Muscle of leg (tissue), 11 donors: ENCODE measurements around the gene MEIKIN. TPM values are rescaled to one million over a fixed set of nuclear protein-coding genes. Genes with fewer than 3 reads are reported as not detected.

Experiments used
- DNase-seq: peaks from one replicate; pipeline ENCODE4 v3.0.0; 2013
- H3K27ac ChIP-seq: one replicate; pipeline ENCODE4 v1.5.1; 2013; ENCODE audit warnings: mild to moderate bottlenecking, low read length, control low read depth
- H3K27me3 ChIP-seq: one replicate; pipeline ENCODE4 v1.6.1; 2013; ENCODE audit warnings: low read length; ENCODE audit not compliant: control insufficient read depth, insufficient read depth
- H3K36me3 ChIP-seq: one replicate; pipeline ENCODE4 v1.6.1; 2013; ENCODE audit warnings: low read length; ENCODE audit not compliant: control insufficient read depth, insufficient read depth
- H3K4me1 ChIP-seq: one replicate; pipeline ENCODE4 v1.6.1; 2013; ENCODE audit warnings: low read length; ENCODE audit not compliant: control insufficient read depth, insufficient read depth
- H3K4me3 ChIP-seq: one replicate; pipeline ENCODE4 v1.5.1; 2013; ENCODE audit warnings: low read length, control low read depth
- H3K9me3 ChIP-seq: replicated peaks from 2 replicates; pipeline ENCODE4 v1.6.1; 2013; ENCODE audit warnings: low read depth, low read length; ENCODE audit not compliant: control insufficient read depth
- WGBS: methylation state at CpG from one replicate; pipeline ENCODE4 v1.1.5; 2013; ENCODE audit warnings: missing lambda C conversion rate; ENCODE audit not compliant: insufficient coverage; 5-methylcytosine and 5-hydroxymethylcytosine counted together
- polyA plus RNA-seq, 8 donors: library from polyadenylated mRNA; unstranded; fragments of 120-200 nt; gene quantifications; one replicate each; pipeline versions ENCODE4 v1.2.1 to v1.2.3, GENCODE V29; 2013; ENCODE audit warnings: inconsistent platforms in 1 of 8, low replicate concordance in 1 of 8; ENCODE audit not compliant: insufficient read length in 8 of 8, insufficient read depth in 1 of 8
- total RNA-seq: library from RNA; stranded (reverse); fragments of 120-200 nt; gene quantifications from one replicate; pipeline ENCODE4 v1.2.4, GENCODE V29; 2013

MEIKIN gene
- total and polyA plus RNA-seq, 9 donors, result not detected

DNA sequence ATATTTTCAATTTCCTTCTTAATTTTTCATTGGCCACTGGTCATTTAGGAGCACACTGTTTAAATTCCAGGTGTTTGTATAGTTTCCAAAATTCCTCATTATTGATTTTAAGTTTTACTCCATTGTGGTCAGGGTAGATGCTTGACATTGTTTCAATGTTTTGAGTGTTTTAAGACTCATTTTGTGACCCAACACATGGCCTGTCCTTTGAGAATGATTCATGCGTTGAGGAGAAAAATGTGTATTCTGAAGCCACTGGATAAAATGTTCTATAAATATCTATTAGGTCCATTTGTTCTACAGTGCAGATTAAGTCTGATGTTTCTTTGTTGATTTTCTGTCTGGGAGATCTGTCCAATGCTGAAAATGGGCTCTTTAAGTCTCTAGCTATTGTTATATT is 124.2 kb downstream of the MEIKIN start:
- Histone ChIP-seq H3K27ac (no peak overlapping the region), H3K9me3 (no peaks in the 10 kb centered on the region), H3K4me1 (no peaks in the 10 kb centered on the region), H3K4me3 (no peak overlapping the region), H3K36me3 (no peaks in the 10 kb centered on the region), H3K27me3 (no peaks in the 10 kb centered on the region)
- DNase-seq, result no peak
- WGBS, result no CpG with 5 or more reads among the region's 1 CpG

DNA sequence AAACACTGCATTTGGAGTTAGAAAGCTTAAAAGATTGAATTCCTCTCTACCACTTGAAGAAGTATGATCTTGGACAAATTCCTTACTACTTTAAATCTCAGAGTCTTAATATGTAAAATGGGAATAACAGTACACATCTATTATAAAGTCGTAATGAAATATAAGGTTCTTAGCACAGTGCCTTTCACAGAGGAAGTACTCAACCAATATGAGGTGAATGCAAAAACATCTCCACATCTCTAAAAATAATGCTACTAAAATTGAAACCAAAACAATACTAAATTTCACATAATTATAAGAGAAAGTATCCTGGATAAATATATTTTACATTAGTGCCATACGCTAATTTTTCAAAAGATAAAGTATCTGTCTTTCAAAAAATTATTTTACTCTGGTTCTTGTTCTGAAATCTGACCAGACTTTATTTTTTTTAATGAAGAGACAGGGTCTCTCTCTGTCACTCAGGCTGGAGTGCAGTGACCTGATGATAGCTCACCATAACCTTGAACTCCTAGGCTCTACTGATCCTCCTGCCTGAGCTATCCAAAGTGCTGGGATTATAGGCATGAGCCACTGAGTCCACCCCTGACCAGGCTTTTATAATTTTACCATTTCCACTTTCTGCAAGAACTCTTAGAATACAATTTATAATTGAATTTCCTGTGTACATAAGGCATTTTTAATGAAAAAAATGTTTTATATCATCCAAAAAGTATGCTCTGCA is 127.3 kb downstream of the MEIKIN start:
- Histone ChIP-seq H3K27ac (no peak overlapping the region), H3K36me3 (no peaks in the 10 kb centered on the region), H3K4me1 (no peaks in the 10 kb centered on the region), H3K9me3 (no peaks in the 10 kb centered on the region), H3K4me3 (no peak overlapping the region), H3K27me3 (no peaks in the 10 kb centered on the region)
- WGBS, result no CpG with 5 or more reads among the region's 2 CpGs
- DNase-seq, result no peak

DNA sequence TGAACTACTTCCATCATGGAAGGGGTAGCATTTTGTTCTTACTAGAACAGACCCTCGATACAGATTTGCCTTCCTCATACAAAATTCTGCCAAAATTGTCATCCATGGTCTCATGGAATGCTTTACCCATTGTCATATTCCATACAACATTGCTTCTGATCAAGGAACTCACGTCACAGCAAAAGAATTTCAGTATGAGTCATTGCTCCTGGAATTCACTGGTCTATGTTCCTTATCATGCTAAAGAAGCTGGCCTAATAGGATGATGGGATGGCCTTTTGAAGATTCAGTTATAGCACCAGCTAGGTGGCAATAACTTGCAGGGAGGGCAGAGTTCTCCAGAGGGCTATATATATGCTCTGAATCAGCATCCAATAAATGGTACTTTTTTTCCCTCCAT is 130.5 kb downstream of the MEIKIN start:
- H3K4me3 ChIP-seq, result no peak overlapping the region
- H3K27me3 ChIP-seq, result no peaks in the 10 kb centered on the region
- H3K4me1 ChIP-seq, result no peaks in the 10 kb centered on the region
- no peaks in the 10 kb centered on the region for H3K36me3 ChIP-seq
- no CpG with 5 or more reads among the region's 2 CpGs for WGBS
- H3K9me3 ChIP-seq, result no peaks in the 10 kb centered on the region
- DNase-seq, result no peak
- no peak overlapping the region for H3K27ac ChIP-seq

DNA sequence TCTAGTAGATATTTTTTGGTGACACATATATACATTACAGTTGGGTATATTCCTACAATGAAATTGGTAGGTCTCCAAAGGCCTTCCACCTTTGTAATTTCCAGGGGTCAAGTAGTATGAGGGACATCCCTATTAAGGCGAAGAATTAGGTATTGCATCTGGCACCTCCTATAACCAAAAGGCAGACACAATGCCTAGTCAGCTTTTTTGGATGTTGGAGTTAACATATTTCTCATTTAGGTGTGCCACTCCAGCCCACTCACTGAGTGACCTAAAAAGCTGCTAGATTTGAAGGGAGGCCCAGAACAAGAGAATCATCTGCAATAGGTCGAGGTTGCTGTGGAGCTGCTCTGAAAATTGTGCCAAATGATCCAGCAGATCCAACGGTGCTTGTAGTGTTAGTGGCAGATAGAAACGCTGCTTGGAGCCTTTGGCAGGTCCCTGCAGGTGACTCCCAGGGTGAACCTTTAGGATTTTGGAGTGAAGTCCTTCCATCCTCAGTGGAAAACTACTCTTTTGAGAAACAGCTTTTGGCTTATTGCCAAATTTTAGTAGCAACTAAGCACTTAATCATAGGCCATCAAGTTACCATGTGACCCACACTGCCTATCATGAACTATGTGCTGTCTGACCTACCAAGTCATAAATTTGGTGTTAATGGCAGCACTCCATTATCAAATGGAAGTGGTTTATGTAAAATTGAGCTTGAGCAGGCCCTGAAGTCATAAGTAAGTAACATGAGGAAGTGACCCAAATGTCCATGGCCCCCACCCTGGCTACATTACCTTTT is 132.9 kb downstream of the MEIKIN start:
- no peaks in the 10 kb centered on the region for H3K4me1 ChIP-seq
- no peak overlapping the region for H3K27ac ChIP-seq
- no peaks in the 10 kb centered on the region for H3K9me3 ChIP-seq
- 74% methylated on average over 3 of the region's 4 CpGs for WGBS
- no peaks in the 10 kb centered on the region for H3K27me3 ChIP-seq
- H3K4me3 ChIP-seq, result no peak overlapping the region
- no peaks in the 10 kb centered on the region for H3K36me3 ChIP-seq
- no peak for DNase-seq

DNA sequence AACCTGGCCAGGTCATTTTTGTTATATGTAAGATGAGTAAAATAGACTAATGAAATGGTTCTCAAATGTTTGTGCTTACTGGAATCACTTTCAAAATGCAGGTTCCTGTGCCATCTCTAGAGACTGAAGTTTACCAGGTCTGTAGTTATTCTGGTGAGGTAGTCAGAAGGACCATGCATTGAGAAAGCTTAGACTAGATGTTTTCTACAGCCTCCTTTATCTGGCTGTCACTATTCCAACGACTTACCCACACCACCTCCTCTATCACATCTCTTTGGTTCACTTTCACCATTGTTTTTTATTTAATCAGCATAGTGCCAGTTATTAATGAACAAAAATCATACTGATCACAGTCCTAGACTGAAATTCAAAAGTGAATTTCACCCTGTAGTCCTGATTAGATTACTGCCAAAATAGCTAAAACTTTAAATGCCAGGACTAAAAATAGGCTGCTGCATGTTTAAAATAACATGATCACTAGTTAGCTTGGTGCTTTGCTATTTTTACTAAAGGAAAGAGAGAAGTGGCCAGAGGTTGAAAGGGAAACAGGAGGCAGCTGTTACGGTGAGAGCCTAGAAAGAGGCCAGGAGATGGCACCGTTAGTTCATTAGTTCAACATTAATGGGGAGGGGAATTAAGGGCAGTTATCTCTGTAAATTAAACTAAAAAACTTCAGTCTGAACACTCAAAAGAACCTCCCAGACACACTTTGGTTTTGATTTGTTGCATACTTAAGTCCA is 134.8 kb downstream of the MEIKIN start:
- WGBS, result no CpG with 5 or more reads among the region's 3 CpGs
- H3K4me3 ChIP-seq, result no peak overlapping the region
- H3K36me3 ChIP-seq, result no peaks in the 10 kb centered on the region
- H3K9me3 ChIP-seq, result no peaks in the 10 kb centered on the region
- H3K4me1 ChIP-seq, result no peaks in the 10 kb centered on the region
- H3K27ac ChIP-seq, result no peak overlapping the region
- peak; percentile 9 for DNase-seq
- H3K27me3 ChIP-seq, result no peaks in the 10 kb centered on the region

DNA sequence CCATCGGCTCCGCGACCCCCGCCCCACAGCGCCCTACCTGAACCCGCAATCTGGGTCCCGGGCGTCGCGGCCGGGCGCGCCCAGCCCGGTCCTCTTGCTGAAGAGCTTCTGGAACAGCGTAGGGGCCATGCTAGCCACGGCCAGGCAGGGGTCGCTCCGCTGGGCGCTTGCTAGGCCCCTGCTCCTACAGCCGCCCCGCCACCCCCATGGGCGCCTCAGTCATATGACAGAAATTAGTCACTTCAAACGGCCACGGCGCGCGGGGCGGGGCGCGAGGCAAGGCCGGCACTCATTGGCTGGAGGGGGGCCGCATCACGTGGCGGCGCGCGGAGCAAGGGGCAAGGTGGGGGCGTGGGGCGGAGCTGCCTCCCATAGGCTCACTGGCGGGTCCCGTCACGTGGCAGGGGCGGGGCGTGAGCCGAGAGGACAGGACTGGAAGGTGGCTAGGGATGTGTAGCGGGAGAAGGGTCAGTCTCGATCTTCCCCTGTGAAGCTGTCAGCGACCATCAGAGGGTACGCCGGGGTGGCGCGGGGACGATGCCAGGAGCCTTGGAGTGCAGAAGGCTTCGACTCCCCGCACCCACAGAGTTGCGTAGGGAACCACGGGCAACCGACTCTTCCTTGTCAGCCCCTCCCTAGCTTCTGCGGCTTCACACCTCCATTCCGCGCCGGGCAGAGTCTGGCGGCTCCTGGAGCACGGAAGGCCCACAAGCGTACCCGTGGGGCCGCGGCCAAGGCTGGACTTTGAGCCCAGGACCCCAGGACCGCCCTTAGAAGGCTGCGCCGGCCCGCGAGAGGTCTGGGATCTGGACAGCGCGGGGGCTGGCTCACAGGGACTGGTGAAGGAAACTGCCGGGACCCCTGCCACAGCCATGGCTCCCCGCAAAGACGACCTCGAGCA is 148.4 kb downstream of the MEIKIN start, which contains the start of gene FNIP1:
Gene FNIP1 (minus strand): TSS at position 225 of the 901 bp plus-strand sequence. CDS start 96 bp downstream, at position 129.
- Histone ChIP-seq H3K4me1 (peaks cover 4% of the 10 kb centered on the region), H3K27me3 (peaks cover 2% of the 10 kb centered on the region), H3K4me3 (peak within 1 kb of the TSS; percentile 90), H3K9me3 (no peaks in the 10 kb centered on the region), H3K27ac (peak within 1 kb of the TSS; percentile 96), H3K36me3 (no peaks in the 10 kb centered on the region)
- DNase-seq, result peak; percentile 99
- under 1% methylated on average over 71 of the region's 79 CpGs for WGBS

DNA sequence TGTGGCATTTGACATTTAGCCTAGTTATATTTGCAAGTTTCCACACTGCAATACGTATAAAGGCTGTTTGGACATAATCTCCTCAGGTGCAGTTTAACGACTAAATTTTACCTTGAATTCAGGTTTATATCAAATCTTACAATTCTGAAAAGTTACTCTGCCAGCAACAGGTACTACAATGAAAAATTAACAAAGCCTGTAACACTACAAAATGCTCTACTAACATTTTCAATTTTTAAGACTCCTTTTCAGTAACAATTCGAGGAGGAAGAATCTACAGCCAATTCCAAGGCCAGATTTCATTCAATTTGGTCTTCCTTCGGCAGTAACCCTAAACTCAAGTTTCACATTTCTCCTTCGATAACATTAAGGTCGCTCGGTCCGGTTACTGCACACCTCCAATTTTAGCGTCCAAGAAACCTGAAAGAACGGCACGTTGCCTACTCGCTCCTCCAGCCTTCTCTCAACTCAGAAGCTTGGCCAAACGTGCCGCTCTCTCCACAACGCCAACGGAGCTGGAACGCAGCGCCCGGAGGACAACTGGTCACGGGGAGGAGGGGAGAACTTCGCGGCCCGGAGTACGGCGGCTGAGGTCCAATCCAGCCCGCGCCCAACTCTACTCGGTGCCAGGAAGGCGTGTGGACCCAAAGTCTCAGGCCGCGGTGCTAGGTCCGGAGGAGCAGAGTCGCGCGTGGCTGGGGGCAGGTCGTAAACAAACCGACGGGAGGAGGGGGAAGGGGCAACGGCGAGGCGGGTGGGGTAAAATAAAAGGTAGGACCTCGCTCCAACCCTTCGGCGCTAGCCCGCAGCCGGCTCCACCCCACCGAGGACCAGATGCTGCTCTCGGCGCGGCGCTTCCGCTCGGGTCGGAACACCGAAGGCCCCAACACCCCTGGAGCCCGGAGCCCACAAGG is 149.3 kb downstream of the MEIKIN start:
- H3K27ac ChIP-seq, result peak overlapping the region; percentile 96
- 0% methylated on average over 47 of the region's 56 CpGs for WGBS
- no peaks in the 10 kb centered on the region for H3K9me3 ChIP-seq
- DNase-seq, result peak; percentile 79
- no peaks in the 10 kb centered on the region for H3K36me3 ChIP-seq
- H3K4me3 ChIP-seq, result peak overlapping the region; percentile 90
- peaks cover 2% of the 10 kb centered on the region for H3K27me3 ChIP-seq
- H3K4me1 ChIP-seq, result peaks cover 4% of the 10 kb centered on the region

DNA sequence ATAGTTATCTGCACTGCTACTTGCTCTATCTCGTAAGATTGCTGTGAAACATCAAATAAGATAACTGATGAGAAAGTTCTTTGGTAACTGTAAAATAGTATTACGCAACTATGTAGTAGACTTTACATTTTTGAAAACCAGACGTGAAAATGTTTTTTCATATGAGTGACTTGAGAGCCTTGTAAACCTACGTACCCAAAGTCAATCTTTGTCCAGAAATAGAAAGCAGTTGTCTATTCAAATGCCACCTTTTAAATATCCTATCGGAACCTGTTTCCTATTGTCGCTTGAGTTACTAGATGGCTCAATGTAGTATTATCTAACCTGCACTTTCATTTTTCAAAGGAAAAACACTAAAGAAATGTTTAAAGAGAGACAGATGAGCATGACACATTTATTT is 150.2 kb downstream of the MEIKIN start:
- H3K4me1 ChIP-seq, result peaks cover 4% of the 10 kb centered on the region
- H3K4me3 ChIP-seq, result peak overlapping the region; percentile 90
- no peaks in the 10 kb centered on the region for H3K36me3 ChIP-seq
- peaks cover 2% of the 10 kb centered on the region for H3K27me3 ChIP-seq
- H3K27ac ChIP-seq, result no peak overlapping the region
- no CpG with 5 or more reads among the region's 6 CpGs for WGBS
- H3K9me3 ChIP-seq, result no peaks in the 10 kb centered on the region
- no peak for DNase-seq

DNA sequence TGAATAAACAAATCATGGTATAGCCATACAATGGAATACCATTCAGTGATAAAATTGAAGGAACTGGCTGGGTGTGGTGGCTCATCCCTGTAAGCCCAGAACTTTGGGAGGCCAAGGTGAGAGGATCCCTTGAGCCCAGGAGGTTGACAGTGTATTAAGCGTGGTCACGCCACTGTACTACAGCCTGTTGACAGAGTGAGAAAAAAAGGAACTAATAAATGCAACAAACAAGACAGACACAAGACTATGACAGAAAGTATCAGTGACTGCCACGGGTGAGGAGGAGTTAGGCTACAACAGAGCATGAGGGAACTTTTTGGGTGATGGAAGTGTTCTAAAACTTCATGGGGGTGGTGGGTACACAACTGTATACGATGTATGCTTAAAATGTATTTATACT is 150.9 kb downstream of the MEIKIN start:
- no peak overlapping the region for H3K4me3 ChIP-seq
- H3K36me3 ChIP-seq, result no peaks in the 10 kb centered on the region
- peaks cover 2% of the 10 kb centered on the region for H3K27me3 ChIP-seq
- no peak overlapping the region for H3K27ac ChIP-seq
- H3K4me1 ChIP-seq, result peaks cover 4% of the 10 kb centered on the region
- DNase-seq, result peak; percentile 16
- no peaks in the 10 kb centered on the region for H3K9me3 ChIP-seq
- no CpG with 5 or more reads among the region's 4 CpGs for WGBS
